Prostate gland (tissue), 2 donors: ENCODE results near the gene CCBE1. TPM values are rescaled to one million over a fixed set of nuclear protein-coding genes. Genes with fewer than 3 reads are reported as not detected.

Source experiments
- DNase-seq: peaks from one replicate; pipeline ENCODE4 v3.0.0-alpha.2; 2019; ENCODE audit warnings: low spot score
- H3K27ac ChIP-seq, 2 donors: fragments of 200-600 bp; sonication (generic); 2 replicates each; pipeline ENCODE4 v1.5.1; 2017 to 2019
- H3K27me3 ChIP-seq: fragments of 200-600 bp; sonication (generic); replicated peaks from 2 replicates; pipeline ENCODE4 v1.5.1; 2019; ENCODE audit not compliant: insufficient read depth
- H3K36me3 ChIP-seq, 2 donors: fragments of 200-600 bp; sonication (generic); 1 replicate in 1 of 2; 2 replicates in 1 of 2; pipeline versions ENCODE4 v1.5.1 to v1.8.1; 2017 to 2019
- H3K4me1 ChIP-seq: fragments of 200-600 bp; sonication (generic); replicated peaks from 2 replicates; pipeline ENCODE4 v1.5.1; 2019
- H3K4me3 ChIP-seq, 2 donors: fragments of 200-600 bp; sonication (generic); 2 replicates each; pipeline ENCODE4 v1.5.1; 2017 to 2019
- H3K9me3 ChIP-seq: fragments of 200-600 bp; sonication (generic); 2 replicates; pipeline ENCODE4 v1.5.1; 2017
- CTCF ChIP-seq, 4 experiments: fragments of 200-600 bp in 2 of 4; fragments of 450-650 bp in 2 of 4; sonication (generic) in 2 of 4; IDR thresholded peaks; 1 replicate in 3 of 4; 2 replicates in 1 of 4; pipeline ENCODE4 v1.5.1; 2016 to 2019; ENCODE audit warnings: antibody characterized with exemption in 4 of 4, mild to moderate bottlenecking in 2 of 4, moderate library complexity in 2 of 4
- POLR2A ChIP-seq: fragments of 450-650 bp; IDR thresholded peaks from one replicate; pipeline ENCODE4 v1.6.1; 2016; ENCODE audit warnings: antibody characterized with exemption, mild to moderate bottlenecking
- POLR2AphosphoS5 ChIP-seq: sonication (generic); formaldehyde crosslinking; IDR thresholded peaks from one replicate; pipeline ENCODE4 v1.6.1; 2017; ENCODE audit warnings: antibody characterized with exemption
- WGBS: methylation state at CpG from one replicate; pipeline ENCODE4 v1.1.5; 2018; 5-methylcytosine and 5-hydroxymethylcytosine counted together
- intact Hi-C: fragments of 100-400 bp; cut with DNase I; formaldehyde crosslinking; loops from one replicate; pipeline ENCODE4 v1.14.2; 2022
- total RNA-seq, 2 donors: library from RNA; depleted of rRNA; stranded (reverse); fragments of >200 nt; gene quantifications; one replicate each; pipeline ENCODE4 v1.1.0, GENCODE V29; 2016

CCBE1 gene
- total RNA-seq, 2 donors from 2014 or later: 1.8 to 2.0 TPM

DNA sequence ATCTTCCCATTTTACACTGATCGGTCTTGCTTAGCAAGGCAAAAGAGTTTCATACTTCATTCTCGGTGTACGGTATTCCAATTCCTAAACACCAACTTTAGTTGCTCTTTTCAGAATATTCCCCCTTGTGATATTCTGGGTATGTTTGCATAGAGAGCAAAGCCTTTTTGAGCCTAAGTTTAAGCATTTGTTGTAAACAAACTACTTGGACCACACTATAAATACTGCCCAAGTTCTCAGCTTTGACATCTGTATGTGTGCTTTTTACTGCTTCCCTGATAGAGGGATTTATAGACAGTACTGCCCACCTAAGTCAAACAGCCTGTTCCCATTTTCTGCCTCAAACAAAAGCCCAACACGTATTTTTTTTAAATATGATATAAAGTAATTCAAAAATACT is 36.9 kb downstream of the CCBE1 start:
- no peaks in the 10 kb centered on the region for H3K36me3 ChIP-seq
- no peak overlapping the region for H3K27ac ChIP-seq
- TF ChIP-seq POLR2AphosphoS5 (no peak), POLR2A (no peak), CTCF (IDR thresholded peaks at IDR 0.05) (no peak)
- no peak for DNase-seq
- intact Hi-C loops: no loop called here
- no peaks in the 10 kb centered on the region for H3K27me3 ChIP-seq
- no peaks in the 10 kb centered on the region for H3K9me3 ChIP-seq
- no peaks in the 10 kb centered on the region for H3K4me1 ChIP-seq
- no peak overlapping the region for H3K4me3 ChIP-seq
- WGBS: 47% methylated on average over 4 of the region's 4 CpGs

GRCh38 chr18:59659508-59660170 is 37.6 kb downstream of the CCBE1 start:
- Histone ChIP-seq H3K9me3 (no peaks in the 10 kb centered on the region), H3K4me3 (no peak overlapping the region), H3K27ac (no peak overlapping the region), H3K36me3 (no peaks in the 10 kb centered on the region), H3K4me1 (no peaks in the 10 kb centered on the region), H3K27me3 (no peaks in the 10 kb centered on the region)
- WGBS: 65% methylated on average over 14 of the region's 14 CpGs
- no peak for TF ChIP-seq POLR2A
- TF ChIP-seq CTCF (IDR thresholded peaks at IDR 0.05): no peak
- no peak for TF ChIP-seq POLR2AphosphoS5
- intact Hi-C loops: loop anchor here (5.0 kb wide), 1 partner anchor 38 kb away; the partner anchor contains the start of gene CCBE1
- DNase-seq: no peak

DNA sequence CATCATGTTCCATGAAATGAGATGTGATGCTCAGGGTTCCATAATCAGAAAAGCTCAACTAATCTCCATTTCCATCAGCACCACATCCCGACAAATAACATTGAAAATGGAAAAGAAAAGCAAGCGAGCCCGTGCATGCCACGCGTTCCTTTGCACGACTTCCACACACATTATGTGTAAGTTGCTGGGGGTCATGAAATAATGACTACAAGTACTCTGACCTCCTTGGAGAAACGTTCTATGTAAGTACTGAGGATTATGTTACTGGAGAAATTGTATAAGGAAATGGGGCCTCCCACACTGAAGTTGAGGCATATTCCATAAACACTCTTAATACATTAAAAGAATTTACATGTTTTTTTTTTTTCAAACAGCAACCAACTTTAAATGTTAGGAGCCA is 38.3 kb downstream of the CCBE1 start:
- DNase-seq: no peak
- intact Hi-C loops: loop anchor here (5.0 kb wide), 1 partner anchor 38 kb away; the partner anchor contains the start of gene CCBE1
- Histone ChIP-seq H3K4me3 (no peak overlapping the region), H3K27ac (no peak overlapping the region), H3K4me1 (no peaks in the 10 kb centered on the region), H3K9me3 (no peaks in the 10 kb centered on the region), H3K36me3 (no peaks in the 10 kb centered on the region), H3K27me3 (no peaks in the 10 kb centered on the region)
- no peak for TF ChIP-seq POLR2AphosphoS5
- TF ChIP-seq POLR2A: no peak
- no peak for TF ChIP-seq CTCF (IDR thresholded peaks at IDR 0.05)
- 52% methylated on average over 7 of the region's 7 CpGs for WGBS

- no peak for DNase-seq
- no peak overlapping the region for H3K4me3 ChIP-seq
- H3K27ac ChIP-seq: no peak overlapping the region
- H3K36me3 ChIP-seq: no peaks in the 10 kb centered on the region
- intact Hi-C loops: loop anchor here (5.0 kb wide), 1 partner anchor 40 kb away; the partner anchor contains the start of gene CCBE1
- H3K4me1 ChIP-seq: no peaks in the 10 kb centered on the region
- H3K9me3 ChIP-seq: no peaks in the 10 kb centered on the region
- 89% methylated on average over 5 of the region's 5 CpGs for WGBS
- no peak for TF ChIP-seq CTCF (IDR thresholded peaks at IDR 0.05)
- TF ChIP-seq POLR2A: no peak
- TF ChIP-seq POLR2AphosphoS5: no peak
- no peaks in the 10 kb centered on the region for H3K27me3 ChIP-seq
Measured at GRCh38 chr18:59657012-59657411, 40.2 kb downstream of the CCBE1 start.

- no peak overlapping the region for H3K4me3 ChIP-seq
- H3K36me3 ChIP-seq: no peaks in the 10 kb centered on the region
- H3K27ac ChIP-seq: no peak overlapping the region
- TF ChIP-seq POLR2AphosphoS5 (no peak), CTCF (IDR thresholded peaks at IDR 0.05) (no peak), POLR2A (no peak)
- DNase-seq: no peak
- 72% methylated on average over 6 of the region's 6 CpGs for WGBS
- no peaks in the 10 kb centered on the region for H3K9me3 ChIP-seq
- H3K4me1 ChIP-seq: no peaks in the 10 kb centered on the region
- H3K27me3 ChIP-seq: no peaks in the 10 kb centered on the region
- intact Hi-C loops: loop anchor here (5.0 kb wide), 1 partner anchor 41 kb away; the partner anchor contains the start of gene CCBE1
Measured at GRCh38 chr18:59656373-59656887, 40.8 kb downstream of the CCBE1 start.
